Breast epithelium (tissue), 3 donors: ENCODE results near the gene BCL2A1.

ENCODE experiments used
- CTCF ChIP-seq, 3 donors: fragments of 450-650 bp; IDR thresholded peaks; one replicate each; pipeline ENCODE4 v1.5.1; 2016 to 2017; ENCODE audit warnings: antibody characterized with exemption in 3 of 3, mild to moderate bottlenecking in 3 of 3, moderate library complexity in 3 of 3
- POLR2A ChIP-seq: fragments of 450-650 bp; IDR thresholded peaks from one replicate; pipeline ENCODE4 v1.6.1; 2016; ENCODE audit warnings: antibody characterized with exemption, mild to moderate bottlenecking, moderate library complexity
- POLR2AphosphoS5 ChIP-seq, 3 donors: sonication (generic); formaldehyde crosslinking; IDR thresholded peaks; one replicate each; pipeline ENCODE4 v1.6.1; 2017; ENCODE audit warnings: antibody characterized with exemption in 3 of 3

GRCh38 chr15:79973456-79974195 is 2.6 kb upstream of the BCL2A1 start:
- TF ChIP-seq CTCF (IDR thresholded peaks at IDR 0.05) = no peak
- no peak for TF ChIP-seq POLR2AphosphoS5 (IDR thresholded peaks at IDR 0.05)
- TF ChIP-seq POLR2A = no peak
